GM19395 (cell line): Measurements from ENCODE around the gene AK3.
"Not testable (repeated sequence)": the region's sequence is repeated elsewhere in the genome, so short reads cannot be mapped to it uniquely, and the experiment has no call there.

Experiments
- ATAC-seq: cut with Tn5 transposase; IDR thresholded peaks from one replicate; pipeline ENCODE4 v1.9.1; 2021; ENCODE audit warnings: mild to moderate bottlenecking, moderate library complexity; ENCODE audit not compliant: unreplicated experiment

Gene AK3

GRCh38 chr9:4669890-4670289 is 71.1 kb downstream of the AK3 start:
- ATAC-seq = no peak

GRCh38 chr9:4668604-4669003 is 72.4 kb downstream of the AK3 start:
- ATAC-seq = no peak

GRCh38 chr9:4667681-4668080 is 73.3 kb downstream of the AK3 start:
- no peak for ATAC-seq

- ATAC-seq = peak; percentile 33
Observed at GRCh38 chr9:4666042-4666699, 74.8 kb downstream of the AK3 start, which contains the start of gene SPATA6L. TSS of gene SPATA6L (minus strand) at chr9:4666480. CDS start at chr9:4666250, 230 bp downstream.

- no peak for ATAC-seq
Observed at GRCh38 chr9:4665357-4665756, 75.6 kb downstream of the AK3 start.

GRCh38 chr9:4663956-4664355 is 77.0 kb downstream of the AK3 start:
- no peak for ATAC-seq

GRCh38 chr9:4662989-4663792 is 77.8 kb downstream of the AK3 start:
- ATAC-seq = no peak

GRCh38 chr9:4662108-4662988 is 78.7 kb downstream of the AK3 start, which contains the start of gene PLPP6:
TSS of gene PLPP6 (plus strand) at chr9:4662294. CDS start at chr9:4662376, 82 bp downstream.
- ATAC-seq = peak; percentile 85

- ATAC-seq = no peak
Observed at GRCh38 chr9:4661611-4662010, 79.4 kb downstream of the AK3 start.

- ATAC-seq = no peak
Observed at GRCh38 chr9:4661165-4661564, 79.8 kb downstream of the AK3 start.

GRCh38 chr9:4660665-4661064 is 80.3 kb downstream of the AK3 start:
- ATAC-seq = not testable (repeated sequence)
